GM18873 (cell line): ENCODE data around the gene CD248.
"Not testable (repeated sequence)": the region's sequence is repeated elsewhere in the genome, so short reads cannot be mapped to it uniquely, and the experiment has no call there.

ENCODE experiments used
- ATAC-seq: cut with Tn5 transposase; IDR thresholded peaks from one replicate; pipeline ENCODE4 v1.9.1; 2021; ENCODE audit warnings: mild to moderate bottlenecking, moderate library complexity, moderate number of reproducible peaks; ENCODE audit not compliant: unreplicated experiment, low FRiP score

Gene CD248

GRCh38 chr11:66328302-66329144 lies 11.7 kb upstream of the CD248 start:
- no peak for ATAC-seq

DNA sequence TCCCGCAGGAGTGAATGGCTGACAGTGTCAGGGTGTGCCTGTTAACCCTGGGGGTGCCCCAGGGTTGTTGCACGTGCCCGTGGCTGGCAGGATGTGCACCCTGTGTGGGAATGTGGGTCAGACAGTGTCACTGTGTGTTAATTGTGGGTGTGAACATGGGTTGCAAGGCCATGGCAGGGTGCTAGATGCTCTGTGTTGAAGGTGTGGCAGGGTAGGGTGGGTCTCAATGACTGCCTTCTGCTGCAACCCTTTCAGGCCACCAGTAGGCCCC lies 11.1 kb upstream of the CD248 start:
- no peak for ATAC-seq

GRCh38 chr11:66327171-66328030 lies 10.6 kb upstream of the CD248 start:
- ATAC-seq, result no peak

GRCh38 chr11:66326261-66327111 lies 9.6 kb upstream of the CD248 start:
- no peak for ATAC-seq

GRCh38 chr11:66325263-66325671 lies 8.4 kb upstream of the CD248 start:
- ATAC-seq, result no peak

GRCh38 chr11:66324664-66325063 lies 7.8 kb upstream of the CD248 start:
- no peak for ATAC-seq

GRCh38 chr11:66323684-66324083 lies 6.8 kb upstream of the CD248 start:
- ATAC-seq, result no peak

- ATAC-seq, result no peak
Measured at GRCh38 chr11:66322732-66323427, 6.0 kb upstream of the CD248 start.

- ATAC-seq, result no peak
Measured at GRCh38 chr11:66321606-66322005, 4.8 kb upstream of the CD248 start.

- not testable (repeated sequence) for ATAC-seq
Measured at GRCh38 chr11:66320748-66321147, 3.9 kb upstream of the CD248 start.

GRCh38 chr11:66320289-66320688 lies 3.4 kb upstream of the CD248 start:
- ATAC-seq, result not testable (repeated sequence)

DNA sequence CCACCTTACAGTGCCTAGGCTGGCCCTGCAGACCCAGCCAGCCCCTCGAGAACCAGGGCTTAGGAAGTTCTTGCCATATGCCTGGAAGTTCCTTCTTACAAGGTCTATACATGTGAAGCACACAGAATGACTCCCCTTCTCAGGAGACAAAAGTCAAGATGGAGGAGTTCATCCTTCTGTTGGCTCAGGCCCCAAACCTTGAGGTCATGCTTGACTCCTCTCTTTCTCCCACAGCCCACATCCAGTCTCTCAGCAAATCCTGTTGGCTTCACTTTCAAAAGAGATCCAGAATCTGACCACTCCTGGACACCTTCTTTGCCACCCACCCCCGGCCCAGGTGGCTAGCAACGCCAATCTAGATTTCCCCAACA lies 1.7 kb upstream of the CD248 start:
- ATAC-seq, result no peak

DNA sequence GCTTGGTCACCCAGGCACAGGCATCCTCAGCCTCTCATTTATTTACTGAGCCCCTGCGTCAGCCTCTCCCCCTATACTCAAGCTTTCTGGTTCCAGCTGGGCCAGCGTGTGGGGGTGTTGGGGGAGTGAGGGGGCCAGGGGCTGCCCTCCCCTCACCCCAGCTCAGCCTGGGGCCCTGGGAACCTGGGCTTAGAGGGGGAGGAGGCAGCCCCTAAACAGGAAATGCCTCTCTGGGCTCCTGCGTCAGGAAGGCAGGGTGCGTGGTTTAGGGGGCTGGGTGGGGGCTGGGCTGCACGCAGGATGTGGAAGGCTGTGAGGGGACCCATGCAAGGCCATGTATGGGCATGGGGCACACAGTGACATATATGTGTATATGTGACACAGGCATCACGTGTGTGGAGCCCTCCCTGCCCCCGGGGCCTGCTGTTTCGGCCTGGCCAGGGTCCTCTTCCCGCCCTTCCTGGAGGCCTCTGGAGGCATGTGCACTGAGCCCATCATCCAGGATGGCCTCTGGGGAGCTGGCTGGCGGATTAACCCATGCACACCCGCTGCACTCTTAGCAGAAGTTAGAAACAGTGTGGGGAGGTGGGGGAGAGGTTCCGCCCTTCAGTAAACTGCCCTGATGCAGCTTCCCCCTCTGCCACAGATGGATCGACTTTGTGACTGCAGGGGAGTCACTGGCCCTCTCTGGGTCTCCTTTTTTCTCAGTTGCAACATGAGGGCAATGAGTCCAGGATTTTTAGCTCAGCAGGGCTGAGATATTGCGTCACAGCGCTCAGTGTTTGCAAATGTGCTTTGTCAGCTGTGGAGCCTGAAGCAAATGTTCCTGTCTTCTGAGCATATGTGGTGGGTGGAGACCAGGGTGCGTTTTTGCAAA lies 1.1 kb upstream of the CD248 start:
- ATAC-seq, result no peak

DNA sequence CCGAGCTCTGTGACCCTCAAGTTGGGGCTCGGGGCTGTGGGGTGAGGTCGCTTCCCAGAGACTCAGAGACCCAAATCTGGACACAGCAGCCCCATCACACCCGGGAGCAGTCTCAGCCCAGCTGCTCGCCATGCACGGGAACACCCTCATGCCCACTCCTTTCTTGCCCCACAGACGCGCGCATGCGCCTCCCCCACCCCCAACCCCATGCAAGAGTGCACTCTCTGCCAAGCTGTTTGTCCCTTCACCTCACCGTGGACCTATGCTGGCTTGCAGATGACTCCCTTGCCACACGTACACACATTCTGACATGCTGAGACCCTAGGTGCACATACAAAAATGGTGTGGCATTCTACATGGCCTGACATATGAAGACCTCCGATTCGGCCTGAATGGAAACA lies 478 bp upstream of the CD248 start:
- no peak for ATAC-seq

DNA sequence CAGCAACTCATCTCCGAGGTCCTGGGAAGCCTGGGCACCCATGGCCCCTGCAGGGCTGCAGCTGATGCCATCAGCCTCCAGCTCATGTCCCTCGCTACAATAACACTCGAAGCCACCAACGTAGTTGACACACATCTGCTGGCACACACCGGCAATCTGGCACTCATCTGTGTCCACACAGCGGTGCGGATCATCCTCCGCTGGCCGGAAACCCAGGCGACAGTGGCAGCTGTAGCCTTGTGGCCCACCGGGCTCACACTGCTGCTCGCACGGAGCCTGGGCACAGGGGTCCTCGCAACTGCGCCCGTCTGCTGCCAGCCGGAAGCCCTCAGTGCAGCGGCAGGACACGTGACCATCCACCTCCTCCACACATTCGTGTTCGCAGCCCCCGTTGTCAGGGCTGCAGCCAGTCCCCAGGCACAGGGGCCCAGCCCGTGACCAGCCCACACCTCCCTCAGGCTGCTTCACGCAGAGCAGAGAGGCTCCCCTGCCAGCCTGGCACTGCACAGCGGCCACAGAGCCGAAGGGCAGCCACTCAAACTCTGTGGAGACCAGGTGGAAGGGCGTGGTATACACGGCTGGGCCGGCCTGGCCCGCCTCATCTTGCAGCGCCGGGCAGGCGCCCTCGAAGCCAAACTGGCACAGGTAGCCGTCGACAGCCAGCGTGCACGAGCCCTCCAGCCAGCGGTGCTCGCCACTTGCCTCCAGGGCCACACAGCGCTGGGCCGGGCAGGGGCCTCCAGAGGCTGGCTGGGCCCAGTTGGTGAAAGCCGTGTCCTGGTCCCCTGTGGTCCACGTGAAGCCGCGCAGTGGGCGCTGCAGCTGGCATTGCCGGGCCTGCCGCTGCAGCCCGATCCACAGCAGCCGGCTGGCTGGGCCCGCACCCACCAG lies 678 bp downstream of the CD248 start:
- no peak for ATAC-seq

DNA sequence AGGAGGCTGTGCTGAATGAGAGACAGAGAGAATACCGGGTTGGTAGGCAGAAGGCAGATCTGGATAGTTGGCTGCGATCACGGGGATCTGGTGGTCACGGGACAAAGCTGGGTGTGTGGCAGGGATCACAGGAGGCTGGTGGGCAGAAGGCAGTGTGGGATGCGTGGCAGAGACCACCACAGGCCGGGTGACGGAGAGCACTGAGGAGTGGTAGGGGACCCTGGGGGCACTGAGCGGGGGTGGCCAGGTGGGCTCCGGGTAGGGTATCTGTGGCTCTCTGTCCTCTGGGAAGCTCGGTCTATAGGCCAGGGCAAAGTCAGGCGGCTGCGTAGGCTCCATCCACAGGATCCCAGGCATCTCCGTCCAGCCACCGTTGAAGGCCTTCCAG lies 1.4 kb downstream of the CD248 start:
- no peak for ATAC-seq

DNA sequence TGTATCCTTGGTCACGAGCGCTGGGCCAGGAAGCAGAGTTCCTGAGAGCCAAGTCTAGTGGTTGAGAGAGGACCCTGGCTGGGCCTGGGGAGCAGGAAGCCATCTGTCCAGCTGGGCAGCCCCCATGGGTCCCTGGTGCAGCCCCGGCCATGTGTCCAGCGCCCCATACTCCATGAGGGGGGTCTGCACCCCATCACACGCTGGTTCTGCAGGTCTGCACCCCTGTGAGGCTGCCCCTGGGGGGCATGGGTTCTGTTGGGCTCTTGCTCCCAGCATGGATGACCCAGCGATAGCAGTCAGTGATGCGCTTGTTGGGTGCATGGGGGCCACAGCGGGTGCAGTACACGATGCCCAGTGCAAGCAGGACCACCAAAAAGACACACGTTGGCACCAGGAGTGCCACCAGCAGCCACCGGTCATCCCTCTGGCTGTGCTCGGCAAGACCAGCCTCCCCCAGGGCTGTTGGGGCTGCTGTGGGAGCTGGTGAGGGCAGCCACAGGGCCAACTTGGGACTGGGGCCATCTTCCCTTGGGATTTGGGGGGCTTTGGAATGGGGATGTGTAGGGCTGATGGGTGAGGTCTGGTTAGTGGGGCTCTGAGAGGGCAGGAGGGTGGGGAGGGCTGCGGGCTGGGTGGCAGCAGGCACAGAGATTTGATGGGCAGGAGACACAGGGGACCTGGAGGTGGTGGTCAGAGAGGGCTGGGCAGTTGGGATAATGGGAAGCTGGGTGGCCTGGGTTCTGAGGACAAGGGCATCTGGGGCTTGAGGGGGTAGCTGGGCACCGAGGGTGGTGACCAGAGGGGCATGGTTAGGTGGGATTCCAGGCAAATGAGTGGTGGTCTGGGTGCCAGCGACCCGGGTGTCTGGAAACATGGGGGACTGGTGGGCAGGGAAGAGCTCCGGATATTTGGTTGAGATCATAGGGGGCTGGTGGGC lies 2.0 kb downstream of the CD248 start:
- no peak for ATAC-seq

DNA sequence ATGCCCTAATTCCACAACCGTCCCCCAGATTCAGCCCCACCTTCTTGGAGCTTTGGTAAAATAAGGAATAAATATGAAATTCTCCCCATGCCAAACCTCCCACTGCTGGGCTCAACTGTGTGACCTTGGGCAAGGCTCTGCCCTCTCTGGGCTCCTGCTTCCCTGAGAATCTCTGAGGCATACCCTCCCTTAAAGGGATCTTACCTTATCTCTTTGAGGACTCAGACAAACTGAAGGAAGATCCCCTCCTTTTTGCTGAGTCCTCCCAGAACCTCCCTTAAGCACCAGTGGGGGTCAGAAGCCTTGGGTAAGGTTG lies 2.7 kb downstream of the CD248 start:
- ATAC-seq, result no peak
